Islet precursor cell (in vitro differentiated cells): Measurements from ENCODE around the gene CATSPERZ.
A peak's percentile ranks its signal among the peaks of the same experiment; 100 is the strongest.

Source experiments
- DNase-seq: peaks from one replicate; pipeline ENCODE4 v3.0.0-alpha.2; 2018

CATSPERZ gene

DNA sequence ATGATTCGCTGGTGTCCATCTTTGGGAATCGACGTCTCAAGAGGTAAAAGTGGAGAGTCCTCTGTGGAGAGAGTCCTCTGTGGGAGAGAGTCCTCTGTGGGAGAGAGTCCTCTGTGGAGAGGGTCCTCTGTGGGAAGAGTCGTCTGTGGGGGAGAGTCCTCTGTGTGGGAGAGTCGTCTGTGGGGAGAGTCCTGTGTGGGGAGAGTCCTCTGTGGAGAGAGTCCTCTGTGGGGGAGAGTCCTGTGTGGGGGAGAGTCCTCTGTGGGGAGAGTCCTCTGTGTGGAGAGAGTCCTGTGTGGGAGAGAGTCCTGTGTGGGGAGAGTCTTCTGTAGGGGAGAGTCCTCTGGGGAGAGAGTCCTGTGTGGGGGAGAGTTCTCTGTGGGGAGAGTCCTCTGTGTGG is 20.9 kb downstream of the CATSPERZ start:
- peak; percentile 34 for DNase-seq

DNA sequence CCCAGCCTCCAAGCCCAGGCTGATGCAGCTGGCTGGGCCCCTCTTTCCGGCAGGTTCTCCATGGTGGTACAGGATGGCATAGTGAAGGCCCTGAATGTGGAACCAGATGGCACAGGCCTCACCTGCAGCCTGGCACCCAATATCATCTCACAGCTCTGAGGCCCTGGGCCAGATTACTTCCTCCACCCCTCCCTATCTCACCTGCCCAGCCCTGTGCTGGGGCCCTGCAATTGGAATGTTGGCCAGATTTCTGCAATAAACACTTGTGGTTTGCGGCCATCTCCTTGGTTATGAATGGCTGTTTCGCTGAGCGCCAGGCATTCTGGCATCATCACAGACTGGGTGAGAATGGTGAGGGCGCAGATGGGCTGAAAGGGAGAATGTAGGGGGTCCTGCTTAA is 21.4 kb downstream of the CATSPERZ start:
- peak; percentile 48 for DNase-seq

GRCh38 chr11:64322925-64323260 is 22.7 kb downstream of the CATSPERZ start:
- DNase-seq: no peak

GRCh38 chr11:64323373-64323772 is 23.2 kb downstream of the CATSPERZ start:
- no peak for DNase-seq

DNA sequence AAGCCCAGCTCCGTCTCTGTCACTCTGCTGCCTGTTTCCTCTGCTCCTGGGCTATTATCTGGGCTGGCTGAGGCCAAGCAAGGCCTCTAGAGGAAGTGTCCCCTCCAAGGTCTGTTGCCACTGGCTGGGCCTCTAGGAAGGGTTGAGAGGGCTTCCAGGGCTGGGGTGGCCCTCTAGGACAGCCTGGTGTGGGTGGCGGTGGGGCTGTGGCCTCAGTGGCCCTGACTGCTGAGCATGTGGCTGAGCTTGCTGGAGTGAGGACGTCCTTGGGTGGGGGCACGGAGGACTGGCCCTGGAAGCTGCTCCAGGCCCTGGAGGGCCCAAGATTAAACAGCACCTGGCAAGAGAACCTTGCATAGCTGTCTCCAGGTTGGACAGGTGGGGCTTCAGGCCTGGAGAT is 23.8 kb downstream of the CATSPERZ start:
- DNase-seq: peak; percentile 57

GRCh38 chr11:64324692-64325469 is 24.7 kb downstream of the CATSPERZ start:
- DNase-seq: peak; percentile 66

DNA sequence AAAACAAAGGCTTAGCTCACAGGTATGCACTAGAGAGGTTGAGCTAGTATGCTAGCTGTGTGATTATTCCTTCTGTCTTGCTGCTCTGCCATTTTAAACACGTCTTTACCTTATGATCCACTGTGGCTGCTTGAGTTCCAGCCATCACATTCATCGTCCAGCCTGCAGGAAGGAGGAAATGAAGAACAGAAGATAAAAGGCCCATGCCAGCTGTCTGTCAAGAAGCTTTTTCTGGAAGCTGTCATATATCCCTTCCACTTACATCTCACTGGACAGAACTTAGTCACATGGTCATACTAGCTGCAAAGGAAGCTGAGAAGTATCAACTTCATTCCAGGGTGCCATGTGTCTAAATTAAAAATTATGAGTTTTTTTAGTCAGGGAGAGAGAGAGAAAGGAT is 27.2 kb downstream of the CATSPERZ start:
- DNase-seq: no peak

DNA sequence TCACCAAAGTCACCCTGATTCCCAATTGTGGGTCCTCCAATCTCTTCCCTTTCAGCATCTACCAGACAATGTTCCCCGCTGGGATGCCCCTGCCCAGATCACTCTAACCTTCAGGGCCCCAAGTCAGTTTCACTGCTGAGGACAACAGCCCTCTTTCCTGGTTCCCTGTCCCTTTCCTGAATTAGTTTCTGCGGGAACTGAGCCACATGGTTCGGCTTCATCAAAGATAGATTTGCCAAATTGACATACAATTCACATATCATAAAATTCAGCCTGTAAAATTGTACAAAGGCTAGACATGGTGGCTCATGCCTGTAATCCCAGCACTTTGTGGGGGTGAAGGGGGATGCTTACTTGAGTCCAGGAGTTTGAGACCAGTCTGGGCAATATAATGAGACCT is 27.8 kb downstream of the CATSPERZ start:
- no peak for DNase-seq

- DNase-seq: no peak
Observed at GRCh38 chr11:64330888-64331287, 30.7 kb downstream of the CATSPERZ start.

GRCh38 chr11:64331569-64332371 is 31.6 kb downstream of the CATSPERZ start:
- DNase-seq: peak; percentile 82

DNA sequence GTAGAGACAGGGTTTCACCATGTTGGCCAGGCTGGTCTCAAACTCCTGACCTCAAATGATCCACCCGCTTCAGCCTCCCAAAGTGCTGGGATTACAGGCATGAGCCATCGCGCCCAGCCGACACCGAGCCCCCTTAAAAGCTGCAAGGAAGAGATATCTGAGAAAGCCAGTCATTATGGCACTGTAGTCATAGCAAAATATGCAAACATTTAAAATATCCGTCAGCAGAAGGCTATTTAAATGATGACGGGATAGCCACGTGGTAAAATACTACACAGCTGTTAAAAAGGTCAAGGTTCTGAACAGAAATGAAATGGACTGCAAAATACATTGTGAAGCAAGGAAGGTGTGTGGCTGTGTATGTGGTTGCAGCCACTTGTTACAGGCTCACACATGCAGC is 33.4 kb downstream of the CATSPERZ start:
- DNase-seq: no peak

DNA sequence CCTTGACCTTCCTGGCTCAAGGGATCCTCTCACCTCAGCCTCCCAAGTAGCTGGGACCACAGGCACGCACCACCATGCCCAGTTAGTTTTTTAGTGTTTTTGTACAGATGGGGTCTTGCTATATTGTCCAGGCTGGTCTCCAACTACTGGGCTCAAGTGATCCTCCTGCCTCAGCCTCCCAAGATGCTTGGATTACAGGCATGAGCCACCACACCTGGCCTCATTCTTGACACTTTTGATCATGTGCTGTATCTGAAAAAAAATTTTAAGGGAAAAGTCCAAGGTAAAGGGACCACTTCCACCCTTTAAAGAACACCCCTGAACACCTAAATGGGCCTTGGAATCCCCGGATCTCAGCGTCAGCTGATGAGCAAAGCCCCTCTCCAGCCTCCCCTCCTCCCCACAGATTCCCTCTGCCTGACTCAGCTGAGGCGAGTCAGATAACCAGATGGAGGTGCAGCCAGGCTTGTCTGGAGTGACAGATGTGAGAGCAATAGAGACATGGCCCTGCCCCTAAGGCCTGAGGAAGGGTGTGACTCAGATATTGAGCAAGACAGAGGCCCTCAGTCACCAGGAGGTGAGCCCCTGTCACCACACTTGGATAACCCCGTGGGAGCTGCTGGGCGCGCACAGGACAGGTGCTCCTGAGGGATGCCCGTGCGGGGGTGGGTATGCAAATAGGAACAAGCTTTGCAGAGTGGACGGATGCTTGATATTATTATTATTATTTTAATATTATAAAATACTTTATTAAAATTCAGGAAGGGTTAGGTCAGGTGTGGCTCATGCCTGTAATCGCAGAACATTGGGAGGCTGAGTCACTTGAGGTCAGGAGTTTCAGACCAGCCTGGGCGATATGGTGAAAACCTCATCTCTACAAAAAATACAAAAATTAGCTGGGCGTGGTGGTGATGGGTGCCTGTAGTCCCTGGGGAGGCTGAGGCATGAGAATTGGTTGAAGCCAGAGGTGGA is 34.9 kb downstream of the CATSPERZ start:
- peak; percentile 99 for DNase-seq

- DNase-seq: no peak
Observed at GRCh38 chr11:64337538-64338249, 37.5 kb downstream of the CATSPERZ start.

GRCh38 chr11:64338716-64339115 is 38.6 kb downstream of the CATSPERZ start:
- no peak for DNase-seq

DNA sequence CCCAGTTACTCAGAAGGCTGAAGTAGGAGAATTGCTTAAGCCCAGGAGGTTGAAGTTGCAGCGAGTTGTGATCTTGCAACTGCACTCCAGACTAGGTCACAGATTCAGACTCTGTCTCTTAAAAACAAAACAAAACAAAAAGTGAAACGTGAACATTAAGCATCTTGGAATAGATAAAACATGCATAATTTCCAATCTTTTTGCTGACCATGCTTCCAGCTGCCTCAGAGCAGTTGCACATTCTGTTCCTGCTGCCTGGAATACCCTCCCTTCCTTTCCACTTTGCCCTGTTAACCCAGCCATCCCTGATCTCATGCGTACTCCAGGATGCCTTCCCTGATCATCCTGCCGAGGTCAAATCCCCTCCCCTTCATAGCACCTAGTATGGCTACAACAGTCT is 39.1 kb downstream of the CATSPERZ start:
- DNase-seq: no peak

- no peak for DNase-seq
Observed at GRCh38 chr11:64339754-64340408, 39.7 kb downstream of the CATSPERZ start, which contains the start of gene CCDC88B. TSS of gene CCDC88B (plus strand) at chr11:64340204. CDS start at chr11:64340267, 63 bp downstream.

DNA sequence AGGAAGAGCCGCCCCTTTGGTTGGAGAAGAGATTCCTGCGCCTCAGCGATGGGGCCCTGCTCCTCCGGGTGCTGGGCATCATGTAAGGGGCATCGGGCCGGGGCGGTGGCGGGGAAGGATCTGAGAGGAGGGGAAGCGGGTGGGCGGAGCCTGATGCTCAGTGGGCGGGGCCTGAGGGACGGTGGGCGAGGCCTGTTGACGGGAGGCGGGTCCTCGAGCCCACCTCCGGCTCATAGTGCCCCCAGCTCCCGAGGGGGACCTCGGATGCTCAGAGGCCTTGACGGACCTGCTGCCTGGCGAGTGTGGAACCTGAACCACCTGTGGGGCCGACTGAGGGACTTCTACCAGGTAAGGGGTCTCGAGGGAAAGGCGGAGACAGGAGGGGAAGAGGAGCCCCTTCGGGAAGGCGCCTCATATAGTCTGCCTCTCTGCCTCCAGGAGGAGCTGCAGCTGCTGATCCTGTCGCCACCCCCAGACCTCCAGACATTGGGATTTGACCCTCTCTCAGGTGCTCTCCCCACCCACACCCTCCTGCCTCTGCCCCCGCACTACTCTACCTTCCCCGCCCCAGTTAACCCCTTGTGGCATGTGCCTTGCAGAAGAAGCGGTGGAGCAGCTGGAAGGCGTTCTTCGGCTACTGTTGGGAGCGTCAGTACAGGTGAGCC is 40.6 kb downstream of the CATSPERZ start:
- peak; percentile 84 for DNase-seq

DNA sequence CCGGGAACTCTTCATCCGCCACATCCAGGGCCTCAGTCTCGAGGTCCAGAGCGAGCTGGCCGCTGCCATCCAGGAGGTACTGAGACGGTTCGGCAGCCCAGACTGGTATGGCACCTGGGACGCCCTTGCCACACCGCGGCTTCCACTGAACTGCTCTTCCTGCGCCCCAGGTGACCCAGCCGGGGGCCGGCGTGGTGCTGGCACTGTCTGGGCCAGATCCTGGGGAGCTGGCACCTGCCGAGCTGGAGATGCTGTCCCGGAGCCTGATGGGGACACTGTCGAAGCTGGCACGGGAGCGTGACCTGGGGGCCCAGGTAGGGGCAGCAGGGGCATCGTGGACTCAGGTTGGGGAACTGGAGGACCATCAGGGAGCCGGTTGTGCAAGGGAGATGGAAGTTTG is 41.3 kb downstream of the CATSPERZ start:
- peak; percentile 45 for DNase-seq

- DNase-seq: peak; percentile 97
Observed at GRCh38 chr11:64341851-64342791, 42.0 kb downstream of the CATSPERZ start.
